SH-SY5Y (cell line): ENCODE measurements around the gene SAP25.

Source experiments
- GATA2 ChIP-seq: IDR thresholded peaks from 2 replicates; pipeline ENCODE4 v1.6.1; 2011; ENCODE audit warnings: mild to moderate bottlenecking, low read depth, low read length
- GATA3 ChIP-seq: IDR thresholded peaks from 2 replicates; pipeline ENCODE4 v1.6.1; 2011; ENCODE audit warnings: low read depth, mild to moderate bottlenecking, low read length, moderate library complexity

- no peak for TF ChIP-seq GATA2
- no peak for TF ChIP-seq GATA3
Measured at GRCh38 chr7:100546129-100546925, 27.4 kb downstream of the SAP25 start.
